Measurements from ENCODE around the gene OR7A10.
"Not testable (repeated sequence)": the region's sequence is repeated elsewhere in the genome, so short reads cannot be mapped to it uniquely, and the experiment has no call there.

OR7A10 gene

GRCh38 chr19:14792250-14792649, 56.5 kb downstream of the OR7A10 start:
- DNase-seq, result not testable (repeated sequence)

Measured in eye (tissue), 1 donor.